NOMO-1 treated with dmso at 0.1 percent for 144 hours (cell line): ENCODE results near the gene RASSF8.

Experiments
- DNase-seq: peaks from one replicate; lab custom pipeline; 2025; ENCODE audit not compliant: unreplicated experiment; lab: John Stamatoyannopoulos, UW

RASSF8 gene

GRCh38 chr12:25960961-25961360, 2.5 kb downstream of the RASSF8 start:
- DNase-seq: no peak

GRCh38 chr12:25962932-25963525, 4.5 kb downstream of the RASSF8 start:
- no peak for DNase-seq

DNA sequence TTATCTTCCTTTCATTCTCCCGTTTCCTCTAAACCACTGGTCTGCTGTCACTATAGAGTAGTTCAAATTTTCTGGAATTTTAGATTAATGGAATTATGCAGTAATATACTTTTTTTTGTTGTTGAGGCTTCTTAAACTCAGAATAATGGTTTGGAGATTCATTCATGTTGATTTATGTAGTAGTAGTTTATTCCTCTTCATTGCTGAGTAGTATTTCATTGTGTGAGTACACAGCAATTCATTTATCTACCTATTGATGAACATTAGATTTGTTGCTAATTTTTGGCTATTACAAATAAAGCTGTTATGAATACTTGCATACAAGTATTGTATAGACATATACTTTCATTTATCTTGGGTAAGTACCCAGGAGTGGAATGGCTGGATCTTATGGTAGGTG, 7.2 kb downstream of the RASSF8 start:
- no peak for DNase-seq

DNA sequence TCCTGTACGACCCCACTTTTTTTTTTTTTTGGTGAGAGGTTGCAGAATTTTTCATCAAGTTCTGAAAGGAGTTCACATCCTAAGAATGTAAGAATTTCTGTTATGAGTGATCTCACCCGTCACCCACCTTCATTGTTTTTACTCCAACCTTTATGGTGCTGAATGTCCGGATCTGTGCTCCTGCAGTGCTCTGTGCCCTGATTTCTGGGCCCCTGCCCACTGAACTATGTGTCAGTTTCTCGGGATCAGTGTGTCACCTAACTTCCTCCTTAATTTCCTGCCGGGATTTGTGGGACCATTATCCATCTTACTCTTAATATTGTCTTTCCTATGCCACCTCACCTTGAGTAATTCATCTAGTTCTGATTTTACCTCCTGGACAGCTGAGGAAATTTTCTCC, 11.6 kb downstream of the RASSF8 start:
- DNase-seq: no peak

DNA sequence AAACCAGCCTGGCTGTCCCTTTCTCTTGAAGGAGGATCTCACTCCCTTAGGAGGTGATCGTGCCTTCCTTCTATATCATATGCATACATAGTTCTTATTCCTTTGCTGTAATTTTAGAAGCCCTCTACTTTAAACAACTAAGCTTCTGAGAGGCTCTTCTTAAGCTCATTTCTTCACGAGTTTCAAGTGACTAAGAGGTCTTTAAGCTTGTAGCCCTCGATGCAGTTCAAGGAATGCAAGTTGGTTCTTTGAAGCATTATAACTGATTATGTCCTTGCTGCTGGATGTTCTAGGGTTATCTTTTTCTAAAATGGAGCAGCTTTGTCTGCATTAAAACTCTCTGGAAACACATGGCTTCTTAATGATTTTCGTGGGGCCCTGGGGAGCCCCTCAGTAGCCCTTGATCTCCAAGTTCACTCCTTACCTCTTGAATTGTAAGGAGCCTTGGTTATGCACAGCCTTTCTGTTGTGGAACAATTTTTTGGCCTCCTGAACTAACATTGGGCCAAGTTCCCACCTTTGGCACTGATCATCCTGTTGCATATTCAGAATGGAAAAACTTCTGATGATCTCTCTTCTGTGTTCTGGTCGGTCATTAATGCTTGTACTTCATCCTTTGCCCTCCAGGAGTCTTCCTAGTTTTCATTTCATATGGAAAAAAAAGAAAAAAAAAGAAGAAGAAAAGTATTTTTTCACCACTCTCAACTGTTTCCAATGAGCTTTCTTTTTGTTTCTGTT, 12.6 kb downstream of the RASSF8 start:
- DNase-seq: no peak

- no peak for DNase-seq
These were observed 13.2 kb downstream of the RASSF8 start for GRCh38 chr12:25971654-25972041.

DNA sequence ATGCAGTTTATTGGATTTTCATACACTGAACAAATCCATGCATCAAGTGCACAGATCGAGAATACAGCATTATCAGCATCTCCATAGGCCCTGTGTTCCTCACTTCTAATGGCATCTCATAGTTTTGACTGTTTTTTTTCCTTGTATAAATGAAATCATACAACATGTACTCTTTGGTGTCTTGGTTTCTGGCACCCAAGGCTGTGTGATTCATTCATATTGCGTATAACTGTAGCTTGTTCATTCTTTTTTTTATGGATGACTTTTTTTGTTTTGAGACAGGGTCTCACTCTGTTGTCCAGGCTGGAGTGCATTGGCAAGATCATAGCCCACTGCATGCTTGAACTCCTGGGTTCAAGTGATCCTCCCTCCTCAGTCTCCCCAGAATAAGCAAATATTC, 14.3 kb downstream of the RASSF8 start:
- no peak for DNase-seq

GRCh38 chr12:25975179-25975578, 16.7 kb downstream of the RASSF8 start:
- no peak for DNase-seq

DNA sequence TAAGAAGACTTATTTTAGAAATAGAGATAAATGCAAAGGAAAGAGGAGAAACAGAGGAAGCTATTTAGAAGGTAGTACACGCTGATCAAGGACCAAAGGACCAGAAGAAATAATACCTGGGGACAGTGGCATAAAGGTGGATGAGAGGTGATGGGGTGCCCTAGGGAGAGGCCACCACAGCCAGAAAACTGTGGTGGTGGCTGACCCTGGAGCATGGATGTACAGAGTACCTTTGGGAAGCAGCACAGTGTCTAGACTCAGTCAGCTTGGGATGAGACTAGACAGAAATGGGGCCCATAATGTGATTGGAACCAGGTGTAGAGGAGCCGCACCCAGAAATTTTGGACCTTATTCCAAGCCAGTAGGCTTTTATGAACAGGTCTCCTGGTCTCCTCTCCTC, 17.2 kb downstream of the RASSF8 start:
- no peak for DNase-seq

- no peak for DNase-seq
These were observed 17.8 kb downstream of the RASSF8 start for GRCh38 chr12:25976289-25976688.

DNA sequence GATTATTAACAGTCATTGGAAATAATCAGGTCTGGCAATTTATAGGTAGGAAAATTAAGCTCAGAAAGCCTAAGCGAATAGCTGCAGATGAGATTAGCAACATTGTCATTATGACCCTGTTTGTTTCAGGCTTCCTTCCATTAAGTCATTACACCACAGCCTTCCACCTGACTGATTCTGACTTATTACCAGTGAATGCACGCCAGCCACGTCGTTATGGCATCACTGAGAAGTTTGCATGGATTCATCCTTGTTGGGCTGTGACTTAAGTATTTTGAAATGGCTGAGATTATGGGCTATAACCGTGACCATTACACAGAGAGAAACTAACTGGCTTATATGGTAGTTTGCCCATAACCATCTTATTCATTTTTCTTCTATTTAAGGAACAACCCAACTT, 18.6 kb downstream of the RASSF8 start:
- DNase-seq: no peak

GRCh38 chr12:25979059-25979458, 20.6 kb downstream of the RASSF8 start:
- DNase-seq: no peak

GRCh38 chr12:25979563-25979962, 21.1 kb downstream of the RASSF8 start:
- no peak for DNase-seq

DNA sequence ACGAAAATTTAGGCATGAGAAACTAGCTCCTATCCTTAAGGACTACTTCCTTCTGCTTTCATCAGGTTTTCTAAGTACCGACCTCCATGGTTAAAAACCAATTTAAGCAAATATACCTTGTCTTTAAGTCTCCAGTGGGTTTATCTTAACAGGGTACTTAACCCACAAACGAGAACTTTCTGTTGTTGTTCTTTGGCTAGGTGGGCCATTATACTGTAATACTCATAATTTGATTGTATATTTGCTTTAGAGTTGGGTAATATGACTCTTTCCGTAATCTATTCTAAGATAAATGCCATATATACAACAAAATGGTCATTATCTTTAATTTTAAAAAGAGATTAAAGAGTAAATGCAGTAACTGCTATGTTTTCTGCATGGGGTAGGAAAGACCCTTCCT, 21.6 kb downstream of the RASSF8 start:
- no peak for DNase-seq

- no peak for DNase-seq
These were observed 23.1 kb downstream of the RASSF8 start for GRCh38 chr12:25981597-25981996.

DNA sequence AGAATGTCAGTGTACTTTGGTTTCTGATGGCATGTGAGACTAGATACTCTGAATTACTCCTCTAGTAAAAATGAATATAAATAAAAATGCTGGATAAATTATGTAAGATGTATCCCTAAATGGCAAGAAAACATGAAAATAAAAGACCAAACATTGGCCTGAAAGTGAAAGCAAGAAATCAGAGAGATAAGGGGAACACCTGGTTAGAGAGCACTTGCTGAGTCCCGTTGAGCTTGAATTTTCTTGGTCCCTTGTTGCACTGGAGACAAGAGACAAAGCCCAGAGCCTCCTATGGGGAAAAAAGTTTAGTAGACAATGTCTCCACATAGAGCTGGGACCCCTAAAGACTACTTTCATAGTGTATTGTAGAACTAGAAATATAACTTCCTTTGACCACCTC, 23.9 kb downstream of the RASSF8 start:
- no peak for DNase-seq

- no peak for DNase-seq
These were observed 25.1 kb downstream of the RASSF8 start for GRCh38 chr12:25983625-25984024.

- no peak for DNase-seq
These were observed 26.3 kb downstream of the RASSF8 start for GRCh38 chr12:25984759-25985158.

DNA sequence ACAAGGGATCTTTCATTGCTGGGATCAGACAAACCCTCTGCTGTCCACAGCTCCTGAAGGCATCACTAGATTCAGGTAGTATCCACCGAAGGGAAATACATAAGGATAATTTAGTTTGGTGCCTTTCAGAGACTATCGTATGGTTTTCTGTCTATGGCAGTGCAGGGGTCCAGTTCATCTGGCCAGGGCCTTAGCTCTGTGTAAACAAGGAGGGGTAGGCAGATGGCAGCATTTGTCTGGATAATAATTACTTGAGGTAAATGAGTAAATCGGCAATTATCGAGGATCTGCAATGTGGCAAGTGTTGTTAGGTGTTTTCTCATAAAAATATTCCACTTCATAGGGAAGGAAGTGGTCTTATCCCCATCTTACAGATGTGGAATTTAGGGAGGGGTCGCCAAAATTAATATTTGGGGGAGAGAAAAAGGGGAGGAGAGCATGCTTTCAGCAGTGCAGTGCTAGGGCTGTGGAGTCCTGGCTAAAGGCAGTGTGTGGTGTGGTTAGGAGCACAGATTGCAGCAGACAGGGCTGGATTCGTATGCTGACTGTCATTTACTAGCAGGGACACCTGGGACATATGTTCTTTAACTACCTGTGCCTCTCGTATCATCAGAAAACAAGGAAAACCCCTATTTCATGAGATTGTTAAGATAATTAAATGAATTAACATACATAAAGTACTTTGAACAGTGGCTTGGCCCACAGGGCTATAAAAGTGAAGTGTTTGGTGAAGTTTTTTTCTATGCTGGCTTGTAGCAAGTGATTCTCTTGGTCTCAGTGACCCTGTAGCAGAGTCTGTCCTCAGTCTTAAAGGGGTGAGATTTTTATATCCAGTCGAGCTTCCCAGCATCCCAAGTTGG, 27.1 kb downstream of the RASSF8 start:
- DNase-seq: no peak

DNA sequence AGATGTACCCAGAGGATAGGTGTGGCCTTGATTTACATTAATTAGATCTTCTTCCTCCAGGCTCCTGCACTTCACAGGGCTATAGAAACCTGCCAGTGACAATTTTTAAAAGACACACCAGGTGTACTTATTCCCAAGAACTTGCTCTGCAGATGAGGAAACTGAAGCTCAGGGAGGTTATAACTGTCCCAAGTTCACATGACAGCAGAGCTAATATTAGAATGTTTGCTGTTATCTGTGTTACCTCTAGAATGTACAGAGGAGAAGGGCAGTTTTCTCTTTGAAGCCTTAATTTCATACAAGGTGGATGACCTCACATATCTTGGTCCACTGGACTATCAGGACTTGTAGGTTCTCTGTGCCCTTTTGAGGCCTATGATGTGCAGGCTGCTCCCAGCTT, 27.7 kb downstream of the RASSF8 start:
- DNase-seq: no peak

- DNase-seq: no peak
These were observed 30.0 kb downstream of the RASSF8 start for GRCh38 chr12:25988505-25988904.

- no peak for DNase-seq
These were observed 32.0 kb downstream of the RASSF8 start for GRCh38 chr12:25990495-25990894.
